Mucosa of descending colon (tissue), 3 donors: Measurements from ENCODE around the gene EPX. TPM values are rescaled to one million over a fixed set of nuclear protein-coding genes. Genes with fewer than 3 reads are reported as not detected.
"Not testable (repeated sequence)": the region's sequence is repeated elsewhere in the genome, so short reads cannot be mapped to it uniquely, and the experiment has no call there.

Source experiments
- ATAC-seq: fragments of 200-7000 bp; cut with Tn5 transposase; one replicate; pipeline ENCODE4 v1.9.1; 2020; ENCODE audit warnings: mild to moderate bottlenecking, moderate library complexity
- DNase-seq, 3 donors: peaks; one replicate each; pipeline ENCODE4 v3.0.0-alpha.2; 2020
- H3K36me3 ChIP-seq: fragments of 200-600 bp; one replicate; pipeline ENCODE4 v1.8.0; 2021; ENCODE audit warnings: low read depth, mild to moderate bottlenecking
- H3K4me1 ChIP-seq: fragments of 200-600 bp; one replicate; pipeline ENCODE4 v1.8.0; 2021; ENCODE audit warnings: low read depth, mild to moderate bottlenecking
- H3K4me3 ChIP-seq: fragments of 200-600 bp; one replicate; pipeline ENCODE4 v1.8.0; 2021; ENCODE audit warnings: mild to moderate bottlenecking
- H3K9me3 ChIP-seq: fragments of 200-600 bp; one replicate; pipeline ENCODE4 v1.8.0; 2021; ENCODE audit warnings: mild to moderate bottlenecking
- intact Hi-C, 2 donors: fragments of 100-400 bp; cut with DNase I in 1 of 2; cut with micrococcal nuclease in 1 of 2; formaldehyde crosslinking; loops; one replicate each; pipeline versions ENCODE4 v1.11.0 to v1.11.1; 2022; cut with DNase I, micrococcal nuclease
- long read RNA-seq, 2 donors: library from polyadenylated mRNA; unstranded; transcript quantifications; one replicate each; pipeline ENCODE4 v2.0.0, GENCODE V29; 2019 to 2021
- total RNA-seq, 3 donors: library from RNA; stranded (reverse); fragmentation: NEBNext Ultra II Directional in 2 of 3; extraction: Animal tissue kit (Norgen Biotek cat#: 25700) in 2 of 3; gene quantifications; one replicate each; pipeline versions ENCODE4 v1.2.1 to v1.2.4, GENCODE V29; 2021 to 2023
- TF ChIP-seq, protein P1 (sequence below): fragments of 200-600 bp; IDR thresholded peaks from one replicate; pipeline ENCODE4 v1.8.0; 2022; ENCODE audit warnings: antibody characterized with exemption, mild to moderate bottlenecking
- donor health status: DM: no; HTN: no; CAD: no; lungs with moderate emphysema.
- donor health status: DM: no; HTN: no; CAD: no.
- donor health status: DM: no; HTN: yes; CAD: no.

Gene EPX, protein sequence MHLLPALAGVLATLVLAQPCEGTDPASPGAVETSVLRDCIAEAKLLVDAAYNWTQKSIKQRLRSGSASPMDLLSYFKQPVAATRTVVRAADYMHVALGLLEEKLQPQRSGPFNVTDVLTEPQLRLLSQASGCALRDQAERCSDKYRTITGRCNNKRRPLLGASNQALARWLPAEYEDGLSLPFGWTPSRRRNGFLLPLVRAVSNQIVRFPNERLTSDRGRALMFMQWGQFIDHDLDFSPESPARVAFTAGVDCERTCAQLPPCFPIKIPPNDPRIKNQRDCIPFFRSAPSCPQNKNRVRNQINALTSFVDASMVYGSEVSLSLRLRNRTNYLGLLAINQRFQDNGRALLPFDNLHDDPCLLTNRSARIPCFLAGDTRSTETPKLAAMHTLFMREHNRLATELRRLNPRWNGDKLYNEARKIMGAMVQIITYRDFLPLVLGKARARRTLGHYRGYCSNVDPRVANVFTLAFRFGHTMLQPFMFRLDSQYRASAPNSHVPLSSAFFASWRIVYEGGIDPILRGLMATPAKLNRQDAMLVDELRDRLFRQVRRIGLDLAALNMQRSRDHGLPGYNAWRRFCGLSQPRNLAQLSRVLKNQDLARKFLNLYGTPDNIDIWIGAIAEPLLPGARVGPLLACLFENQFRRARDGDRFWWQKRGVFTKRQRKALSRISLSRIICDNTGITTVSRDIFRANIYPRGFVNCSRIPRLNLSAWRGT
- total RNA-seq = not detected
- long read RNA-seq, donor 1, partial matches to known transcripts = 0 of 1 reads
- long read RNA-seq, donor 1, other reads (novel, unspliced or antisense) = 1 of 1 reads
- long read RNA-seq, donor 2 = 0 reads

DNA sequence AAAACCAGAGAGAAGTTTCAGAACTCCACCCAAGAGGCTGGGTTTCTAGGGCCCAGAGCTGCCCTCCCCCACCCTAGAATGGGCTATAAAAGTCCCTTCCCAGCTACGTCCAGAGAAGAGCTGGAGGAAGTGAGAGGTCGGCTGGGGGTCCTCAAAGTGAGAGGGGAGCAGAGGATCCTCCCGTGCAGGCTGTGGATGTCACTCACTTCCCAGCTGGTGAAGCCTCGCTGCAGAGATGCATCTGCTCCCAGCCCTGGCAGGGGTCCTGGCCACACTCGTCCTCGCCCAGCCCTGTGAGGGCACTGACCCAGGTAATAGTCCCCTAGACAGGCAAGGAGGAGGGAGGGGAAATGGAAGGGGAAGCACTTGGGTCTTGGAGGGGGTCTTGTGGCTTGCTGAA lies at the start of gene EPX:
TSS of gene EPX (plus strand) at position 115 of the 400 bp plus-strand sequence. CDS start at position 236, 121 bp downstream.
- Histone ChIP-seq H3K4me3 (no peak within 1 kb of the TSS), H3K9me3 (no peaks in the 10 kb centered on the region), H3K4me1 (no peaks in the 10 kb centered on the region), H3K36me3 (no peaks in the 10 kb centered on the region)
- DNase-seq (no peak), ATAC-seq (no peak)
- intact Hi-C loops = no loop called here
- TF ChIP-seq, protein P1, sequence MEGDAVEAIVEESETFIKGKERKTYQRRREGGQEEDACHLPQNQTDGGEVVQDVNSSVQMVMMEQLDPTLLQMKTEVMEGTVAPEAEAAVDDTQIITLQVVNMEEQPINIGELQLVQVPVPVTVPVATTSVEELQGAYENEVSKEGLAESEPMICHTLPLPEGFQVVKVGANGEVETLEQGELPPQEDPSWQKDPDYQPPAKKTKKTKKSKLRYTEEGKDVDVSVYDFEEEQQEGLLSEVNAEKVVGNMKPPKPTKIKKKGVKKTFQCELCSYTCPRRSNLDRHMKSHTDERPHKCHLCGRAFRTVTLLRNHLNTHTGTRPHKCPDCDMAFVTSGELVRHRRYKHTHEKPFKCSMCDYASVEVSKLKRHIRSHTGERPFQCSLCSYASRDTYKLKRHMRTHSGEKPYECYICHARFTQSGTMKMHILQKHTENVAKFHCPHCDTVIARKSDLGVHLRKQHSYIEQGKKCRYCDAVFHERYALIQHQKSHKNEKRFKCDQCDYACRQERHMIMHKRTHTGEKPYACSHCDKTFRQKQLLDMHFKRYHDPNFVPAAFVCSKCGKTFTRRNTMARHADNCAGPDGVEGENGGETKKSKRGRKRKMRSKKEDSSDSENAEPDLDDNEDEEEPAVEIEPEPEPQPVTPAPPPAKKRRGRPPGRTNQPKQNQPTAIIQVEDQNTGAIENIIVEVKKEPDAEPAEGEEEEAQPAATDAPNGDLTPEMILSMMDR = no peak

DNA sequence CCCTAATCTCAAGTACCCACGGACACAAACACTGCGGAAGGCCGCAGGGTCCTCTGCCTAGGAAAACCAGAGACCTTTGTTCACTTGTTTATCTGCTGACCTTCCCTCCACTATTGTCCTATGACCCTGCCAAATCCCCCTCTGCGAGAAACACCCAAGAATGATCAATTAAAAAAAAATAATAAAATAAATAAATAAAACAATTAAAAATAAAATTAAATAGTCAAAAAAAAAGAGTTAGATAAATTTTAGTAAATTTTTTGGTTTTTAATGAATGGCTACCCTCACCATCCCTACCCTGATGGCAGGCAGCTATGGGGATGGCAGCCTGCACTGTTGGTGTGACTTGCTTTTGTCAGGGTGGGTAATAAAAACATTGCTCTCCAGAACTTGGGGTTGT lies 49.2 kb upstream of the EPX start:
- DNase-seq, ATAC-seq, H3K36me3 ChIP-seq, H3K4me1 ChIP-seq, H3K4me3 ChIP-seq, intact Hi-C loops: not testable (repeated sequence)
- peaks cover 19% of the 10 kb centered on the region for H3K9me3 ChIP-seq

DNA sequence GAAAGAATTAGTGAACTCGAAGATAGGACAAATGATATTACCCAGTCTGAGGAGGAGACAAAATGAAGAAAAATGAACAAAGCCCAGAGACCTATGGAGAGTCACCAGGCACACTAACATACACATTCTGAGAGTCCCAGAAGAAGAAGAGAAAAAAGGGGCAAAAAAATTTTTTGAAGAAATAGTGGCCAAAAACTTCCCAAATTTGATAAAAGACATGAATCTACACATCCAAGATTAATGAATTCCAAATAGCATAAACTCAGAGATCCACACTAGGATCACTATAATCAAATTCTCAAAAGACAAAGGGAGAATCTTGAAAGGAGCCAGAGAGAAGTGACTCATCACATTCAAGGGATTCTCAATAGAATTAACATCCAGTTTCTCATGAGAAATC lies 47.7 kb upstream of the EPX start:
- Histone ChIP-seq H3K9me3 (peaks cover 19% of the 10 kb centered on the region), H3K4me3 (no peak overlapping the region), H3K36me3 (no peaks in the 10 kb centered on the region), H3K4me1 (no peaks in the 10 kb centered on the region)
- TF ChIP-seq, protein P1 = no peak
- intact Hi-C loops = no loop called here
- ATAC-seq (no peak), DNase-seq (no peak)

DNA sequence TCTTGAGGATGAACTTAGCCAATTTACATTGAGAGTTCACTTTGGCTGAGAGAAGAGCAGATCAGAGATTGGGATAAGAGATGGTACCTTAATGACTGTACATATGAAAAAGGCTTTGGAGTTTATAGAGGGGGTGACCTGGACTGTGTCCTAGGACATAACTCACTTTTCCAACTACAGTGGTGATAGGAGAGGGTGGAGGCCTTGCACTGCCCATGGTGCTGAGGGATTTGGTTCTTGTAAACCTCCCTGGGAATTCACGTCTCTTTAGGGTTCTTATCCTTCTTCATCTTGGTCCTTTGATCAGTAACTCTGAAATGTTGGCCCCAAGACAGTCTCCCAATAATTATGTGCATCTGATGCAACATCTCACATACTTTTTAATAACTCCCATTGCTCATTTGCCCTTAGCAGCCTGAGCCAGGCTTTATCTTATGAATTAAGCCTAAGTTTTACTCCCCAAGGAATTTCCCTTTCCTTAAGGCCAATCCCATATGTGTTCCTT lies 44.5 kb upstream of the EPX start, which contains the start of gene OR4D1:
TSS of gene OR4D1 (plus strand) at position 455 of the 505 bp plus-strand sequence. CDS start 6,770 bp downstream, outside the sequence.
- Histone ChIP-seq H3K4me3 (no peak within 1 kb of the TSS), H3K4me1 (no peaks in the 10 kb centered on the region), H3K9me3 (peaks cover 19% of the 10 kb centered on the region), H3K36me3 (no peaks in the 10 kb centered on the region)
- ATAC-seq = no peak
- intact Hi-C loops = no loop called here
- DNase-seq = no peak
- TF ChIP-seq, protein P1 = no peak

DNA sequence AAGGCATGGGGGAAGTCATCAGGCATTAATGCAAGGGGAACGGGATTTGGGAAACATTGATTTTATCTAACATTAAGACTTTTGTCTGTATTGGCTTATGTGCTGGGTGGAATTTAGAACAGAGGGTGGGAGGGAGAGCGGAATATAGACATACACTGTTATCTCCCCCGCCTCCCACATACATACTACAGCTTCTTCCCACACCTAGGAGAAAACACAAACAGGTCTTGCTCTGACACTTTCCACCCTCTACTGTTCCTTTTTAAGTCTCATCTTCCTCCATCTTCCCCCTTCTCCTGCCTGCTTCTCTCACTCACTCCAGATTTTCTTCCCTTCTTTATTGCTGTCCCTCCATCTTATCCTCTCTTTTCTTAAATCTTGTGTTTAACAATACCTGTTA lies 43.9 kb upstream of the EPX start:
- H3K4me1 ChIP-seq = no peaks in the 10 kb centered on the region
- DNase-seq = no peak
- no peak overlapping the region for H3K4me3 ChIP-seq
- TF ChIP-seq, protein P1 = no peak
- peaks cover 19% of the 10 kb centered on the region for H3K9me3 ChIP-seq
- intact Hi-C loops = no loop called here
- ATAC-seq = no peak
- no peaks in the 10 kb centered on the region for H3K36me3 ChIP-seq

DNA sequence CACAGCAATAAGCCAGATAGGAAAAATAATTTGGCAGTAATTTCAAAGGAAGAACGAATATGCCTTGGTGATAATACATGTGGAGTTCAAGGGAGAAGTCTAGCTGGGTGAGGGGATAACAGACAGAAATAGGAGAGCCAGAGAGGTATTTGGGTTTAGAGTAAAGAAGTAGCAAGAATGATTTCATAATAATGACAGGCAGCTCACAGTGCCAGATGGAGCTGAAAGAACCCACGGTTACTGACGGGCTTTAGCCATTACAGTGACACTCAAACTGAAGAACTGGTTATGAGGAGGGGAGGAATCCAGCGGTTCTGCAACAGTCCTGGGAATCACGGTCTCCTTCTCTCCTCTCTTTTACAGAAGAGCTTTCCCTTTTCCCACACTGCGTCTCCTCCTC lies 42.1 kb upstream of the EPX start:
- no peaks in the 10 kb centered on the region for H3K4me1 ChIP-seq
- ATAC-seq = no peak
- H3K36me3 ChIP-seq = no peaks in the 10 kb centered on the region
- H3K9me3 ChIP-seq = peaks cover 8% of the 10 kb centered on the region
- DNase-seq = no peak
- no peak overlapping the region for H3K4me3 ChIP-seq
- TF ChIP-seq, protein P1 = no peak
- intact Hi-C loops = no loop called here
